Neural progenitor cell (in vitro differentiated cells): ENCODE measurements around the gene ITLN1.

ENCODE experiments used
- CTCF ChIP-seq: fragments of 200-600 bp; sonication (generic); IDR thresholded peaks from 2 replicates; pipeline ENCODE4 v1.5.1; 2017; ENCODE audit warnings: antibody characterized with exemption, mild to moderate bottlenecking
- EZH2 ChIP-seq: fragments of 200-600 bp; sonication (generic); IDR thresholded peaks from 2 replicates; pipeline ENCODE4 v1.6.1; 2017; ENCODE audit warnings: antibody characterized with exemption, mild to moderate bottlenecking, moderate library complexity
- EZH2phosphoT487 ChIP-seq: fragments of 200-600 bp; sonication (generic); IDR thresholded peaks from 2 replicates; pipeline ENCODE4 v1.6.1; 2017; ENCODE audit warnings: antibody characterized with exemption

- TF ChIP-seq CTCF: no peak
- TF ChIP-seq EZH2: no peak
- no peak for TF ChIP-seq EZH2phosphoT487
Observed at GRCh38 chr1:160904783-160905616, 20.0 kb upstream of the ITLN1 start.
